Memory B cell (primary cell): ENCODE measurements around the gene MYH15.

ENCODE experiments used
- ATAC-seq: fragments of 150-1000 bp; cut with Tn5 transposase; 2 replicates; pipeline ENCODE4 v1.10.0; 2021; ENCODE audit warnings: low read depth, mild to moderate bottlenecking, moderate library complexity
- DNase-seq, 2 donors: peaks; one replicate each; pipeline ENCODE4 v3.0.0; 2022; ENCODE audit warnings: low spot score in 2 of 2
- H3K27ac Mint-ChIP-seq: one replicate; pipeline ENCODE4 v1.8.0; 2022; ENCODE audit warnings: mild to moderate bottlenecking, moderate library complexity, mixed read lengths
- H3K27me3 Mint-ChIP-seq: one replicate; pipeline ENCODE4 v1.8.0; 2022; ENCODE audit warnings: mixed read lengths
- H3K36me3 Mint-ChIP-seq: one replicate; pipeline ENCODE4 v1.8.0; 2022; ENCODE audit warnings: mild to moderate bottlenecking, mixed read lengths
- H3K4me1 Mint-ChIP-seq: one replicate; pipeline ENCODE4 v1.8.0; 2022; ENCODE audit warnings: mixed read lengths
- H3K4me3 Mint-ChIP-seq: one replicate; pipeline ENCODE4 v1.8.0; 2022; ENCODE audit warnings: mild to moderate bottlenecking, moderate library complexity, mixed read lengths
- H3K9me3 Mint-ChIP-seq: one replicate; pipeline ENCODE4 v1.8.0; 2022; ENCODE audit warnings: mixed read lengths

The MYH15 gene

GRCh38 chr3:108525971-108526370 lies 15.6 kb upstream of the MYH15 start:
- DNase-seq, result no peak
- ATAC-seq, result no peak

GRCh38 chr3:108525256-108525655 lies 14.9 kb upstream of the MYH15 start:
- peaks cover 5% of the 10 kb centered on the region for H3K4me1 Mint-ChIP-seq
- no peaks in the 10 kb centered on the region for H3K36me3 Mint-ChIP-seq
- no peaks in the 10 kb centered on the region for H3K9me3 Mint-ChIP-seq
- H3K4me3 Mint-ChIP-seq, result no peak overlapping the region
- H3K27me3 Mint-ChIP-seq, result peaks cover 2% of the 10 kb centered on the region
- ATAC-seq, result no peak
- no peak overlapping the region for H3K27ac Mint-ChIP-seq
- no peak for DNase-seq

More at GRCh38 chr3:108525971-108526370, 15.6 kb upstream of the MYH15 start:
- Mint-ChIP-seq H3K36me3 (peaks cover 2% of the 10 kb centered on the region), H3K27me3 (peaks cover 4% of the 10 kb centered on the region), H3K4me3 (no peak overlapping the region), H3K9me3 (no peaks in the 10 kb centered on the region), H3K27ac (no peak overlapping the region), H3K4me1 (peaks cover 5% of the 10 kb centered on the region)

GRCh38 chr3:108524537-108524936 lies 14.1 kb upstream of the MYH15 start:
- Mint-ChIP-seq H3K27me3 (no peaks in the 10 kb centered on the region), H3K9me3 (no peaks in the 10 kb centered on the region), H3K4me3 (no peak overlapping the region), H3K36me3 (no peaks in the 10 kb centered on the region), H3K4me1 (peaks cover 5% of the 10 kb centered on the region), H3K27ac (no peak overlapping the region)
- no peak for ATAC-seq
- DNase-seq, result no peak

GRCh38 chr3:108518895-108519294 lies 8.5 kb upstream of the MYH15 start:
- Mint-ChIP-seq H3K36me3 (peaks cover 2% of the 10 kb centered on the region), H3K27me3 (peaks cover 9% of the 10 kb centered on the region), H3K4me1 (no peaks in the 10 kb centered on the region), H3K4me3 (no peak overlapping the region), H3K27ac (no peak overlapping the region), H3K9me3 (no peaks in the 10 kb centered on the region)
- DNase-seq (no peak), ATAC-seq (no peak)

GRCh38 chr3:108516881-108517280 lies 6.5 kb upstream of the MYH15 start:
- no peak for DNase-seq
- no peak for ATAC-seq
- H3K9me3 Mint-ChIP-seq, result no peaks in the 10 kb centered on the region
- H3K4me3 Mint-ChIP-seq, result no peak overlapping the region
- H3K4me1 Mint-ChIP-seq, result no peaks in the 10 kb centered on the region
- peaks cover 9% of the 10 kb centered on the region for H3K27me3 Mint-ChIP-seq
- no peak overlapping the region for H3K27ac Mint-ChIP-seq
- peaks cover 2% of the 10 kb centered on the region for H3K36me3 Mint-ChIP-seq

GRCh38 chr3:108513961-108514360 lies 3.6 kb upstream of the MYH15 start:
- H3K36me3 Mint-ChIP-seq, result peaks cover 2% of the 10 kb centered on the region
- peaks cover 9% of the 10 kb centered on the region for H3K27me3 Mint-ChIP-seq
- no peak for ATAC-seq
- H3K4me1 Mint-ChIP-seq, result no peaks in the 10 kb centered on the region
- DNase-seq, result no peak
- no peak overlapping the region for H3K4me3 Mint-ChIP-seq
- H3K27ac Mint-ChIP-seq, result no peak overlapping the region
- H3K9me3 Mint-ChIP-seq, result no peaks in the 10 kb centered on the region

- Mint-ChIP-seq H3K9me3 (no peaks in the 10 kb centered on the region), H3K27ac (no peak overlapping the region), H3K4me3 (no peak overlapping the region), H3K27me3 (peaks cover 6% of the 10 kb centered on the region), H3K4me1 (no peaks in the 10 kb centered on the region), H3K36me3 (no peaks in the 10 kb centered on the region)
- DNase-seq (no peak), ATAC-seq (no peak)
Measured at GRCh38 chr3:108512671-108513070, 2.3 kb upstream of the MYH15 start.

GRCh38 chr3:108511490-108511889 lies 1.1 kb upstream of the MYH15 start:
- Mint-ChIP-seq H3K4me1 (no peaks in the 10 kb centered on the region), H3K4me3 (no peak overlapping the region), H3K27ac (no peak overlapping the region), H3K9me3 (no peaks in the 10 kb centered on the region), H3K27me3 (peaks cover 3% of the 10 kb centered on the region), H3K36me3 (no peaks in the 10 kb centered on the region)
- DNase-seq (no peak), ATAC-seq (no peak)

GRCh38 chr3:108511055-108511454 lies 659 bp upstream of the MYH15 start:
- Mint-ChIP-seq H3K36me3 (no peaks in the 10 kb centered on the region), H3K9me3 (no peaks in the 10 kb centered on the region), H3K27me3 (peaks cover 3% of the 10 kb centered on the region), H3K4me3 (no peak overlapping the region), H3K4me1 (no peaks in the 10 kb centered on the region), H3K27ac (no peak overlapping the region)
- no peak for ATAC-seq
- DNase-seq, result no peak

GRCh38 chr3:108509871-108510270 lies 525 bp downstream of the MYH15 start:
- ATAC-seq, result no peak

GRCh38 chr3:108509263-108509662 lies 1.1 kb downstream of the MYH15 start:
- no peaks in the 10 kb centered on the region for H3K9me3 Mint-ChIP-seq
- no peaks in the 10 kb centered on the region for H3K36me3 Mint-ChIP-seq
- H3K27ac Mint-ChIP-seq, result no peak overlapping the region
- H3K4me3 Mint-ChIP-seq, result no peak overlapping the region
- no peak for DNase-seq
- no peaks in the 10 kb centered on the region for H3K27me3 Mint-ChIP-seq
- no peak for ATAC-seq
- no peaks in the 10 kb centered on the region for H3K4me1 Mint-ChIP-seq

More at GRCh38 chr3:108509871-108510270, 525 bp downstream of the MYH15 start:
- no peaks in the 10 kb centered on the region for H3K36me3 Mint-ChIP-seq
- no peaks in the 10 kb centered on the region for H3K9me3 Mint-ChIP-seq
- no peak for DNase-seq
- no peaks in the 10 kb centered on the region for H3K27me3 Mint-ChIP-seq
- no peak overlapping the region for H3K4me3 Mint-ChIP-seq
- H3K4me1 Mint-ChIP-seq, result no peaks in the 10 kb centered on the region
- no peak overlapping the region for H3K27ac Mint-ChIP-seq

GRCh38 chr3:108507902-108508301 lies 2.5 kb downstream of the MYH15 start:
- H3K36me3 Mint-ChIP-seq, result no peaks in the 10 kb centered on the region
- no peaks in the 10 kb centered on the region for H3K27me3 Mint-ChIP-seq
- no peak overlapping the region for H3K4me3 Mint-ChIP-seq
- ATAC-seq (no peak), DNase-seq (no peak)
- no peak overlapping the region for H3K27ac Mint-ChIP-seq
- H3K4me1 Mint-ChIP-seq, result no peaks in the 10 kb centered on the region
- no peaks in the 10 kb centered on the region for H3K9me3 Mint-ChIP-seq

GRCh38 chr3:108505811-108506210 lies 4.6 kb downstream of the MYH15 start:
- ATAC-seq, result no peak
- H3K4me1 Mint-ChIP-seq, result no peaks in the 10 kb centered on the region
- peaks cover 3% of the 10 kb centered on the region for H3K27me3 Mint-ChIP-seq
- DNase-seq, result no peak
- no peaks in the 10 kb centered on the region for H3K36me3 Mint-ChIP-seq
- H3K4me3 Mint-ChIP-seq, result no peak overlapping the region
- H3K27ac Mint-ChIP-seq, result no peak overlapping the region
- no peaks in the 10 kb centered on the region for H3K9me3 Mint-ChIP-seq

GRCh38 chr3:108503722-108504121 lies 6.7 kb downstream of the MYH15 start:
- Mint-ChIP-seq H3K36me3 (no peaks in the 10 kb centered on the region), H3K4me1 (no peaks in the 10 kb centered on the region), H3K4me3 (no peak overlapping the region), H3K9me3 (no peaks in the 10 kb centered on the region), H3K27ac (no peak overlapping the region), H3K27me3 (peaks cover 3% of the 10 kb centered on the region)
- DNase-seq, result no peak
- ATAC-seq, result no peak

GRCh38 chr3:108501535-108501934 lies 8.9 kb downstream of the MYH15 start:
- ATAC-seq (no peak), DNase-seq (no peak)
- no peak overlapping the region for H3K27ac Mint-ChIP-seq
- H3K36me3 Mint-ChIP-seq, result no peaks in the 10 kb centered on the region
- H3K27me3 Mint-ChIP-seq, result peaks cover 3% of the 10 kb centered on the region
- H3K4me3 Mint-ChIP-seq, result no peak overlapping the region
- H3K4me1 Mint-ChIP-seq, result no peaks in the 10 kb centered on the region
- H3K9me3 Mint-ChIP-seq, result no peaks in the 10 kb centered on the region
